Right forelimb (tissue), 1 donor: Measurements from ENCODE around the gene ITGB5.
A peak's percentile ranks its signal among the peaks of the same experiment; 100 is the strongest.
"Not testable (repeated sequence)": the region's sequence is repeated elsewhere in the genome, so short reads cannot be mapped to it uniquely, and the experiment has no call there.

Experiments
- DNase-seq: peaks from one replicate; pipeline ENCODE4 v3.0.0-alpha.2; 2018

ITGB5 gene

DNA sequence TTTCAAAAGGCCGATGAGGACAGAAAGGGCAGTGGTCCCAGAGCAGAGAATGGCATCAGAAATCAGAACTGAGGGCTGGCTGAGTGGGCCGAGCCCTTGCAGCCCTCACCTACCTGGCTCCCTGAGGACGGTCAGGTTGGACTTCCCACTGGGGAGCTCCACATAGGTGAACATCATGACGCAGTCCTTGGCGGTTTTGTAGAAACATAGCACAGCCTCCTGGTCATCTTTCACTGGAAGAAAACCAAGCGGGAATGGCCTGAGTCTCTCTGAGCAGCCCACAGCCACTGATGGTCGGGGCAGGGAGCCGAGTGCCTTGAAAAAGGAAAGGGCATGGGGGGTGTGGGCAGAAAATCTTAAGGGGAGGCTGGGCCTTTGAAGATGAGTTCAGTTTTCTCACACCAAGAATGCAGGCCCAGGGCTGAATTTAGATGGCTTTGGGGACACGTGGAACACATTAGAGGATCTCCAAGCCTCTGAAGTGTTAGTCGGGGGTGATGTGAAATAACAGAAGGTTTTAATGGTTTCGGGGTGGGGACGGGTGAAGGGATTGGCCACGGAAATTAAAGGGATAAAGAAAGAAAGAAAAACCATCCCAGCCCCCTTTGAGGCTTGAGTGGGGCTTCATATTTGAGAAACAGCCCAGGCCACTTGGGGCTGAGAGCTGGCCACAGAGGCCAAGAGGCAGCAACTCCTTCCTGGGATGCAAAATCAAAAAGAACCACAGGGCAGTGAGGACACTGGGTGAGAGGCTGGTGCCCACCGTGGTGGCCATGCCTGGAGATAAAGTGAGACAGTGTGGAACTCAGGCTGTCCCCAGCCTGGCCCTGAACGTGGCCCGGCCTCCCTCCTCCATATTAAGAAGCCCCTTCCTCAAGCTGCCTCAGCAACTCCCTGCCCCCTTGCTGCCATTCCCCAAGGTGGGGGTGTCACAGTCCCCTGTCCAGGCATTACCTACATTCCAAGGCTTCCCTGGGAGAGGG, 120.8 kb downstream of the ITGB5 start:
- peak; percentile 46 for DNase-seq

GRCh38 chr3:124765197-124765840, 121.8 kb downstream of the ITGB5 start:
- peak; percentile 31 for DNase-seq

DNA sequence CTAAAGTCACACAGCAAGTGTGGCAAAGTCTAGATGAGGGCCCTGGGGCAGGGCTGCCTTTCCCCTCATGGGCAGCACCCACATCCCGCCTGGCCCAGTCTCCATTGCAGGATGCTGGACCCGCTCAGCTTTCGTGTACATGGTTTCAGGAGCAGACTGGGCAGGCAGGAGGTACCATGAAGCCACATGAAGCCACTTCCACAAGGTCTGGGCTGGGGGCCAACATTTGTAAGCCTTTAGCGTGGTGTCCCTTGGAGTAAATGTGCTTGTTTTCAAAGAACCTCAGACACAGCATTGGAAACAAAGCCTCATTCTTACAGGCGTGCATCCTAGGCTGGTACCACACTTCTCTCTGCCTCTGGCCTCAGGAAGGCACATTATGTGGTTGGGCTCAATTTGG, 122.4 kb downstream of the ITGB5 start:
- peak; percentile 42 for DNase-seq

DNA sequence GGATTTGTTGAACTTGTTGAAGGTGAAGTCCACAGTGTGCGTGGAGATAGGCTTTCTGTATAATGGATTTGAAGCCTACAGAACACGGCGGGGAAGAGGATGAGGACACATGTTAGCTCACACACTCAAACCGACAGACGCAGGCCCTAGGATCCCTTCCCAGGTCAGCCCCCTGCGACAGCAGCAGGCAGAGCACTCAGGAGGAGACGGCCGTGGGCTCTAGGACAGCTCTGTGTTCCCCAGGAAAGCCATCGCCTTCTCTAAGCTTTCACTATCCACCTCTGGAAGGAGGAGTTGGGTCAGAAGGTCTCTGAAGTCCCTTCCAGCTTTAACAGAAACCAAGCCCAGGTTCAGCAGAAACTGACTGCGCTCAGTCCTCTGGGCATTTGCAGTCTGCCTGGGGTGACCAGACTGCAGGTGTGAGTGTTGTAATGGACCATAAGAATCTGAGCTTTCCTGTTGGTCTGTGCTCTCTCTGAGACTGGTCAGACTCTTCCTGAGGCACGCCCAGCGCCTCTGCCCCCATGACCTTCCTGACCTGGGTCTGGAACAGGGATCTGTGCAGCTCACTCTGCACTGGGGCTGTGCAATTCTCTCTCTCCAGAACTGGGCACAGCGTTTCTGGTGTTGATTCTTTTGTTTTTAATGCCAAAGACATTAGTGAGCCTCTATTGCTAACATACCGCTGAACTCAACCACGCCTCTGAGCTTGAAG, 123.4 kb downstream of the ITGB5 start:
- DNase-seq, result no peak

- no peak for DNase-seq
These were observed 124.0 kb downstream of the ITGB5 start for GRCh38 chr3:124763206-124763605.

DNA sequence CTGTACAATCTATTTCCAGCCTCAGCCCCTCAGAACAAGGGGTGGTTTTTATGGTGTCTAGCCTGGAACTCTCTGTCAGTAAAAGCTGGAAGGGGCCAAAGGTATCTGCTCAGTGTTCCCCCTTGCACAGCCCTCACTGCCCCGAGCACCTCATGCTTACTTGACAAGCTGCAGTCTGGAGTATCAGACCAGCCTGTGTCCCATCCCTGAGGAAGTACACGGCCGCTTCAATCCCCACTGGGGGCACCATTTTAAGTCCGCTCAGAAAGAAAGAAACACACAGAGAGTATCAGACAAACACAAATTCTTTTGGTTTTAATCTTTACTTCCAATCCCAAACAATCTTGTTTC, 124.5 kb downstream of the ITGB5 start:
- DNase-seq, result no peak

DNA sequence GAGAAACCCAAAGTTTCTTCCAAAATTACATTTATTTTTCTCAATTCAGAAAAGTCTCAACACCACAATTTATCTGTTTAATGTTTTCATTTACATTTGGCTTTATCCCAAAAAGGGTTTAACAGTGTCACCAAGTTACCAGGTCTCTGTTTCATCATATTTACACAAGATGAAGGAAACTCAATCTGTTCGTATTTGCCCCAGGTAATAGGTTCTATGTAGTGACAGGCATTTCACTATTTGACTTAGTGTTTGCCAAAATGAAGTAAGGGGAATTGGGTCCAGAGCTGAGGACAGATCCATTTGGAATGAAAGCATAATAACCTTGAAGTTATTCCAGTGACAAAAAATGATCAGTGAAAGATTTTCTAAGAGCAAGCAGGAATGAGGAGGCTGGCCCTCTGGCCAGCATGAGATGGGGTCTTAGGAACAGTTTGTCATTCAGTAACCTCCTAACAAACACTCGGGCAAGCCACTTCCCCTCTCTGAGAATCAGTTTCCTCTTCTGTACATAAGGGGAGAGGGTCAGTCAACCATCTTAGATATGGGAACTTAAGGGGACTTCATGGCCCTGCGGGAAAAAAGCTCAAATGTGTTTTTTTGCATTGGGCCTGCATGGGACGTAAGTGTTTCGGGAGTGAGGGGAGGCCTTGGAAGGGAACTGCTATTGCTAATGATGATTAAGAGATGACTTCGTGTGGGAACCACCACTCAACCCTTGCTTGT, 125.1 kb downstream of the ITGB5 start:
- DNase-seq, result no peak

DNA sequence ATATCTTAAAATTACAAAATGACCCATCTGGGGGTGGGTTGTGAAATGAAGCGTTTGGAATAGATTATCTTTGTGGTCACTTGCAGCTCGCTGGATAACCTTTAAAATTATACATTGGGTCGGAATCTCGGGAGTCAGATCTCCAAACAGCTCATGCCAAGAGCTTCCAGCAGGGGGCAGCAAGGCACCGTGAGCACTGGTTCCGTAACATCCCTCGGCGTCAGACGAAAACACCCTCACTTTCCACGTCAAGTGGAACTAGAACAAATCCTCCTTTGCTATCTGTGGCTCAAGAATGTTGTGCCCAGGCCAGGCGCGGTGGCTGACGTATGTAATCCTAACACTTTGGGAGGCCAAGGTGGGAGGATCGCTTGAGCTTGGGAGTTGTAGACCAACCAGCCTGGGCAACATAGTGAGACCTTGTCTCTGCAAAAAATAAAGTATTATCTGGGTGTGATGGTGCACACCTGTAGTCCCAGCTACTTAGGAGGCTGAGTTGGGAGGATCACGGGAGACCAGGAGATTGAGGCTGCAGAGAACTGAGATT, 125.8 kb downstream of the ITGB5 start:
- DNase-seq, result peak; percentile 88

DNA sequence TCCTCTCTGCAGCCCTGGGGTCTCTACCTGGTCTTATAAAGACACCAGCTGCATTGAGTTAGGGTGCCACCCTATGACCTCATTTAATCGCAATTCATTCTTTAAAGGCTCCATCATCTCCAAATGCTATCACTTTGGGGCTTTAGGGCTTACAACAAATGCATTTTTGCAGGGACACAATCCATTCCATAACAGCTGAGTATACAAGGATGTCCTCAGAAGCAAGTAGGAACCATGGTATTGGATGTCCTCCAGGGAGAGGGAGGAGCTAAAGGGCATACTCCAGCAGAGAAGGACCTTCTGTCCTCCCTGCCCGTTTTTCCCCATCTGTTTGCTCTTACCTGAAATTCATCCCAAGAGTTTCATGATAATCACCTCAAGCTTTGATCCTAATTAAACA, 126.6 kb downstream of the ITGB5 start:
- no peak for DNase-seq

DNA sequence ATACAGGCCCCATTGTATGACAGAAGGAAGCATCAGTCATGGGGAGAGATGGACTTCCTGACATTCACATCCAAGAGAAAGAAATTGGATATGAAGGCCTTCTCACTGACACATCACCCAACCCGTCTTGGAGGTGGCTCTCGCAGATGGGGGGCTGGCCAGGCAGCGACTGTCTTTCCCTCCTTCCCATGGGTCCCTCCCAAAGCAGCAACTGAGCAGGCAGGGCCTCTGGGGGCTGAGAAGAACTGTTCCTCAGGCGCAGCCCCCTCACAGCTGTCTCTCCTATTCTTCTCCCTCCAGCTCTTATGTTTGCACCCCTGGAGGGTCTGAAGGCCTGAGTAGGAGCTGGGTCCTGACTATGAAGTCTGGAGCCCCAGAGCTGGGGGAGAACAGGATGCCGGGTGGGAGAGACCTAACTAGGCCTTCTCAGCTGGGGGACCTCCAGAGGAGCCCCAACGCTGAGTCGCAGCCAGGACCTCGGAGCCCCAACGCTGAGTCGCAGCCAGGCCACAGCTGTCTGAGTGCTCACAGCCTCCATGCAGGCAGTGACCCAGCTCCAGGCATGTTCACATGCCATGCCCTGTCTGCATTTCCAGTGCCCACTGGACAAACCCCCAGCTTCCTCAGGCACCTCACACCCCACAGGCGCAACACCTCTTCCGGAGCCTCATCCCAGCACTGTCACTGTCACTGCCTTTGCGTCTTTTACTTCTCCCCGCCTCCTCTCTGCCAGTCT, 127.3 kb downstream of the ITGB5 start:
- DNase-seq, result no peak

DNA sequence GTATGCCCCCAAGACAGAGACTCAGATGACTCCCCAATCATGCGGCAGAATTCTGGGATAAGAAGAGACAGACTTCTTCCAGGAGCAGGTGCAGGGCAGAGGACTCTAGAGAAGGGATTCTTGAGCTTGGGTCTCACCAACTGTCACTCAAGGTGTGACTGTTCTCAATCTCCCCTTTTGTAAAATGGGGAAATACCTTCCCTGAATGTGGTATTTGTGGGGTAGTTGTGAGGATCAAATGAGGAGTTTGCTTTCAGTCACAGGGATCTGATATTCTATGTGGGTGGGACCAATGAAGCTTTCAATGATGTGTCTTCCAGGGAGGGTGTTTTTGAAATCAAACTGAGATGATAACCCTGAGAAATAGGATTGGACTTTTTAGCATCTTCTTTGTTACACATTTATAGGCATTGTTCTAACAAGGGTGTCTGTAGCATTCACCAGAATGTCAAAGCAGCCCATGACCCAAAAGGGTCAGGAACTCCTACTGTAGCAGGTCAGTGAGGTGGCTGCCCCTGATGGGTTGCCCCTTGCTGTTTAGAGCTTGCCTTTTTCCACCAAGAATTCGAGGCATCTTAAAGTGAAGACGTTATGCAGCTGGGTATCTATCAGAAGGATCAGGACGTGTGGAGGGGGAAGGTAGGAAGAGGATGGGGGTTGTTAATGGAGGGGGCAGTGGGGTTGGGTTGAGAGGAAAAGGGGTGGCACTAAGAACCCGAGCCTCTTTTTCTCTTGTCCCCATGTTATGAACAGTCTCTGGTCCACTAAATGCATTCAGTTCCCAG, 128.1 kb downstream of the ITGB5 start:
- DNase-seq, result no peak

- DNase-seq, result not testable (repeated sequence)
These were observed 129.2 kb downstream of the ITGB5 start for GRCh38 chr3:124757926-124758325.

DNA sequence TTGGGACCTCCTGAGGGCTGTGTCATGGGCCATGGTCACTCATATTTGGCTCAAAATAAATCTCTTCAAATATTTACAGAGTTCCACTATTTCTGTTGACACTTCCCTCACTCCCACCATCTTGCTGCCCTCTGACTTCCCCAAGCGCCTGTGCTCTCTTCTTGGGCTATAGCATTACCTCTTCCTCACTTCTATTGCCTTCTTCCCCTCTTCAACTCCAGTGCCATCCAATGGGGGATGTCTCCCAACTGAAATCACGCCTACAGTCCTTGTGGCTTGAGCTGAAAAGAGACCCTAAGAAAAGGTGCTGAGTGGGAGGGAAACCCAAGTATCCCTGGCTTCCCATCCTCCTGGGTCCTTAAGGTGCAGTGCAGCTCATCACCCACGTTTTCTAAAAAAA, 135.1 kb downstream of the ITGB5 start:
- no peak for DNase-seq

- no peak for DNase-seq
These were observed 135.7 kb downstream of the ITGB5 start for GRCh38 chr3:124751501-124751900.

- not testable (repeated sequence) for DNase-seq
These were observed 137.3 kb downstream of the ITGB5 start for GRCh38 chr3:124749877-124750276.

GRCh38 chr3:124748560-124749198, 138.5 kb downstream of the ITGB5 start:
- no peak for DNase-seq

DNA sequence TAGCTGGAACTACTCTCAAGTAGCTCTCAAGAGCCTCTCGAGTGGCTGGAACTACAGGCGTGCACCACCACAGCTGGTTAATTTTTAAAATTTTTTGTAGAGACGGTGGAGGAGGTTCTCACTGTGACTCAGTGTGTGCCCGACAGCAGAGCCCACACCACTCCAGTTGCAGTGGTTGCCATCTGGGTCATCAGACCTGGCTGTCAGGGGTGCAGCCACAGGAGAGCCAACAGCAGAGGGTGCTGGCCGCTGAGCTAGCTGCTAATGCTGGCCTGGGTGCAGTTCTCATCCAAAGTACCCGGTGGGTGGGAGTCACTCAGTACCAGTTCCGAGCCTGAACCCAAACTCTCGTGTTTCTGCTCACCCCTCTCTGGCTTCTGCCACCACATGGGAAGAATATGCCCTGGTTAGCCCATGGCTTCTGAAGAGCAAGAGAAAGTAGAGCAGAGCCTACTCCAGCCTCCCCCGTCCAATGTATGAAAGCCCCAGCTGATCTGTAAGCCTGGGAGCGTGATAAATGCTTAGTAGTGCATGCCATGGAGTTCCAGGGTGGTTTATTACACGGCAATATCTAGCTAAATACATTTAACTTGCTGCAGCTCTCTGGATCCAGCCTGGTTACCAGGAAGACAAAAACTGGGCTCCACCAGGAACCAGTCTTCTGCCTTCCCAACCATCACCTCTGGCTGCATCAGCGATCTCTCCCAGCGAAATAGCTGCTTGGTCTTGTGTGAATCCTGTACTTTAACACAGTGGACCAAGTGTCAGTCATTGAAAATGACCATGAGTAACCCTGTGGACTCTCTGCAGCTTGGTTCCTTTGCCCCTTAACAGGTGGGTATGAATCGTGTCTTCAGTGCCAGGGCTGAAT, 139.8 kb downstream of the ITGB5 start:
- no peak for DNase-seq

DNA sequence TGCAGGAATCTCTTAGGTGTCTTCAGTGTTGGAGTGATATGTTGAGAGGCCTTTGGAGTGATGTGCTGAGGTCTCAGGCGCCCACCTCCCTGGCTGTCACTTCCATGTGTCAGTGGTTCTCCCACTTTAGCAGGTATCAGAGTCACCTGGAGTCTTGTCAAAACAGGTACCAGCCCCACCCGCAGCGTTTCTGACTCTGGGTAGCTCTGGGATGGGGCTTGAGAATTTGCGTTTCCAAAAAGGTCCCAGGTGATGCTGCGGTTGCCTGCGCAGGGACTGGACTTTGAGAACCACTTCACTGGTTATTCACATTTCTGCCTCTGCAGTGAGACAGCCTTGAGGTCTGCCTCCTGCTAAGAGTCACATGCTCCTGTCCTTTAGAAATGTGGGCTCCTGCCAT, 141.4 kb downstream of the ITGB5 start:
- DNase-seq, result no peak

DNA sequence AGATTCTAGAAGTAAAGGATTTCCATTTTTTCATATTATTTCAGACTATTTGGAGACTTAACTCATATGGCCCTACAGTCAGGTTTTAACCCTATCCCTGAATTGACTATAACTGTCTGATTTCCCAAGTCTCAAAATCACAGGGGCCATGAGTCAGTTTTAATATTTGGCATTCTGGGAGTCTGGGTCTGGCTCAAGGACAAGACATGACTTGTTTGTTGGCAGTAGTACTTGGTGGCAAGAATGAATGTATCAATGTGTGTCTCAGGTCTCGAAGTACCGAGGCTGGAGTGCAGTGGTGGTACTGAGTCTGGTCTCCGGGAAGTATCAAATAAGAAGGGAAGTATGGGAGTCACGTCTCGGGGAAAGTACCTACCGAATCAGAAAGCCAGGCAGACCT, 146.1 kb downstream of the ITGB5 start:
- DNase-seq, result no peak

GRCh38 chr3:124731760-124732159, 155.4 kb downstream of the ITGB5 start:
- no peak for DNase-seq
